GM20431 (cell line): Measurements from ENCODE around the gene NCKAP5L.

ENCODE experiments used
- in situ Hi-C: fragments of 300-500 bp; cut with MseI, MboI; formaldehyde crosslinking; loops from one replicate; pipeline ENCODE4 v1.15.0; 2020; ENCODE audit warnings: low sequenced_read_pairs; ENCODE audit not compliant: unreplicated experiment

NCKAP5L gene

DNA sequence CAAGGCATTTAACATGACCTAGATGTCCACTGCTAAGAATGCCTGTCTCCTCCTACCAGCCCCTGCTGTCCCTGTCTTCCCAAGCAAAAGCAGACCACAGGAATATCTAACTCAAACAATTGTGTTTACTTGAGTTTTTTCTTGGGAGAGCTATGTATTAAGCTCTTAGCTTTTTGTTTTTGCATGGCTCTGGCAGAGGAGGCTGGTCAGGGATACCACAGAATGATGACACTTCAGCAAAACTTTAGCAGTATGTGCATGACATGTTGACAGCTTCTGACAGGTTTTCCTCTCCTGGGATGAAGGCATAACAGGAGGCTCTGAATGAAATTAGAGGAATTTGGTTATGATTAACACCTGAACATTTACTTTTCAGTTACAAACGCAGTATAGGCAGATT lies 79.9 kb downstream of the NCKAP5L start:
- in situ Hi-C loops: no loop called here

DNA sequence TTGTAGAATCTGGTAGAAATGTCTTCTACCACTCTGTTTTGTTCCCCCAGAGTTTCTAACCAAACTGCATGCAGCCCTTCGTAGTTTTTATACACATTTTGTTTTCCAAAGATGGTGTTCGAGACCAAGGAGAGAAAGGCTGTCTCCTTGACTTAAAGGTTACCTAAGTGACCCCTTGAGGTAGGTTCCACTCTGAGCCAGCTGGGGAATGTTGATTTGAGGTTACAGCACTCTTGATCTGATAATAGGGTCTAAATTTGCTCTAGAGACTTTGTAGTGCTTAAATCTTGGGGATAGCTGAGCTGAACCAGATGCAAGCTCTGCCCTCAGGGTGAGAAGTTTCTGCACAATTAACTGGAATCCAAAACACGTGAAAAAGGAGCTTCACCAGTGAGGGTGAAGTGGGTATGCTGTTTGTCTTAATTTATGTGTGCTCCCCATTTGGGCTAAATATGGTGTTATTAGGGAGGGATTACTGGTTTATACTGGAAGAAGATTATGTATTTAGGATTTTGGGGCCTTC lies 83.8 kb downstream of the NCKAP5L start:
- in situ Hi-C loops: no loop called here

DNA sequence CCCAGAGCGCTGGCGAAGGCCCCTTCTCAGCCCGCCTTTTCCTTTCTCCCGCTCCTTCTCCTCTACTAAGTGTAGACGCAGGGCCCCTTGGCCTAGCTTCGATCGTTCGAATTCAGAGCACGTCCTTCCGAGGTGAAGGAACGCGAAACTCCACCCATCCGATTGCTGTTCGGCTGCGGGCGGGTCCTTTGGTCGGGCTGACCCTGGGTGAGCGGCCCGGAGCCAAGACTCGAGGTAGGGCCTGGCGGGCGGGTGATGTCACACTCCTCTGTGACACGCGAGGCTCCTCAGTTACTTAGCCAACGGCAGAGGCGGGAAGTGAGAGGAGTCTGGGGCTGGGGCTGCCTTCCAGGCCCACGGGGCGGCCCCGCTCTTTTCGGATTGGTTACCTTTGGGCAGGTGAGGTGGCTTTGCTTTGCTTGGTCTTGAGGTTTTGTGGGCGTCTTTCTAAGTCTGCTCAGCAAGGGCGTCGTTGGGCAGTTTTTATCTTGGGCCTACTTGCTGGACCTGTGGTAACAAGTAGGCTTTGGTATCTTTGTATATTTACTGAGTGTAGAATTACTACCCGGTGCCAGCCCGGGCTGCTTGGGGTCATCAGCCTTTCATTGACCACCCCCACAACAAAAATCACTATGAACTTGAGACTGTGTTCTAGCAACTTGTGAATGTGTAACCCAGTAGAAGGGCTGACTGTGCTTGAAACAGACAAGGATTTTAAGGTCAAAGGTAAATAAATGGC lies 86.2 kb downstream of the NCKAP5L start:
- in situ Hi-C loops: no loop called here
